WTC11 (cell line): Measurements from ENCODE around the gene GRM3. TPM values are rescaled to one million over a fixed set of nuclear protein-coding genes. Genes with fewer than 3 reads are reported as not detected.

ENCODE experiments used
- ATAC-seq: fragments of 200-7000 bp; cut with Tn5 transposase; 2 replicates; pipeline ENCODE4 v1.10.0; 2021; ENCODE audit warnings: mild to moderate bottlenecking, moderate library complexity
- CTCF ChIA-PET: fragments of 300-600 bp; sonication (Branson Sonifier 250); formaldehyde crosslinking; loops from one replicate; lab custom pipeline; 2021; ENCODE audit warnings: antibody characterized with exemption; lab: Charles Lee
- POLR2A ChIA-PET: fragments of 350-600 bp; sonication (Branson Sonifier 250); formaldehyde crosslinking; loops from one replicate; lab custom pipeline; 2021; ENCODE audit warnings: antibody characterized with exemption; lab: Charles Lee
- DNase-seq: peaks from one replicate; pipeline ENCODE4 v3.0.0; 2021; ENCODE audit warnings: low spot score
- H3K27ac Mint-ChIP-seq: 2 replicates; pipeline ENCODE4 v1.8.0; 2021; ENCODE audit warnings: mixed read lengths
- H3K27me3 Mint-ChIP-seq: 2 replicates; pipeline ENCODE4 v1.8.0; 2021; ENCODE audit warnings: low read depth, mild to moderate bottlenecking, moderate library complexity, mixed read lengths
- H3K36me3 Mint-ChIP-seq: 2 replicates; pipeline ENCODE4 v1.8.0; 2021; ENCODE audit warnings: mixed read lengths
- H3K4me1 Mint-ChIP-seq: 2 replicates; pipeline ENCODE4 v1.8.0; 2022; ENCODE audit warnings: mixed read lengths
- H3K4me3 Mint-ChIP-seq: 2 replicates; pipeline ENCODE4 v1.8.0; 2021; ENCODE audit warnings: mild to moderate bottlenecking, moderate library complexity, mixed read lengths
- H3K9me3 Mint-ChIP-seq: 2 replicates; pipeline ENCODE4 v1.8.0; 2021; ENCODE audit warnings: mixed read lengths
- AR ChIP-seq: fragments of 250-450 bp; sonication (Bioruptor Pico); IDR thresholded peaks from 2 replicates; pipeline ENCODE4 v1.9.0; 2021; ENCODE audit warnings: mild to moderate bottlenecking
- CBFB ChIP-seq: sonication (generic); formaldehyde crosslinking; IDR thresholded peaks from 2 replicates; pipeline ENCODE4 v1.8.1; 2022; ENCODE audit warnings: mild to moderate bottlenecking, low read depth, missing genetic modification reagents
- CDX4 ChIP-seq: fragments of 250-450 bp; sonication (Bioruptor Pico); IDR thresholded peaks from 2 replicates; pipeline ENCODE4 v1.9.0; 2021; ENCODE audit warnings: moderate library complexity, mild to moderate bottlenecking, inconsistent platforms, borderline replicate concordance
- E2F1 ChIP-seq: sonication (generic); formaldehyde crosslinking; IDR thresholded peaks from 2 replicates; pipeline ENCODE4 v1.8.0; 2022; ENCODE audit warnings: mild to moderate bottlenecking, missing genetic modification reagents
- FOXJ3 ChIP-seq: sonication (generic); formaldehyde crosslinking; IDR thresholded peaks from 2 replicates; pipeline ENCODE4 v1.9.0; 2021; ENCODE audit warnings: missing genetic modification reagents, mild to moderate bottlenecking, borderline replicate concordance
- FOXK1 ChIP-seq: sonication (generic); formaldehyde crosslinking; IDR thresholded peaks from 2 replicates; pipeline ENCODE4 v1.8.0; 2022; ENCODE audit warnings: mild to moderate bottlenecking, moderate library complexity, missing genetic modification reagents
- JUN ChIP-seq: sonication (generic); formaldehyde crosslinking; IDR thresholded peaks from 2 replicates; pipeline ENCODE4 v1.8.0; 2023; ENCODE audit warnings: mild to moderate bottlenecking, missing genetic modification reagents
- NFATC4 ChIP-seq: fragments of 250-450 bp; sonication (Bioruptor Pico); IDR thresholded peaks from 2 replicates; pipeline ENCODE4 v1.9.0; 2021; ENCODE audit warnings: mild to moderate bottlenecking
- NFE2L1 ChIP-seq: sonication (generic); formaldehyde crosslinking; IDR thresholded peaks from 2 replicates; pipeline ENCODE4 v1.8.1; 2023; ENCODE audit warnings: missing genetic modification reagents
- NR1H2 ChIP-seq: sonication (generic); formaldehyde crosslinking; IDR thresholded peaks from 2 replicates; pipeline ENCODE4 v1.9.0; 2021; ENCODE audit warnings: mild to moderate bottlenecking, moderate library complexity, missing genetic modification reagents
- PREB ChIP-seq: sonication (generic); formaldehyde crosslinking; IDR thresholded peaks from 2 replicates; pipeline ENCODE4 v1.8.1; 2022; ENCODE audit warnings: mild to moderate bottlenecking, missing genetic modification reagents, moderate library complexity, borderline replicate concordance
- SMAD4 ChIP-seq: sonication (generic); formaldehyde crosslinking; IDR thresholded peaks from 2 replicates; pipeline ENCODE4 v1.8.0; 2022; ENCODE audit warnings: mild to moderate bottlenecking, missing genetic modification reagents
- SP1 ChIP-seq: sonication (generic); formaldehyde crosslinking; conservative IDR thresholded peaks from 2 replicates; pipeline ENCODE4 v1.8.1; 2022; ENCODE audit warnings: missing genetic modification reagents
- TP53 ChIP-seq: sonication (generic); formaldehyde crosslinking; IDR thresholded peaks from 2 replicates; pipeline ENCODE4 v1.8.1; 2023; ENCODE audit warnings: mild to moderate bottlenecking, missing genetic modification reagents
- ZMAT4 ChIP-seq: fragments of 250-450 bp; sonication (Bioruptor Pico); IDR thresholded peaks from 2 replicates; pipeline ENCODE4 v1.9.0; 2021; ENCODE audit warnings: mild to moderate bottlenecking
- ZNF138 ChIP-seq: sonication (generic); formaldehyde crosslinking; conservative IDR thresholded peaks from 2 replicates; pipeline ENCODE4 v1.8.1; 2022; ENCODE audit warnings: mild to moderate bottlenecking, moderate library complexity, missing genetic modification reagents
- ZNF263 ChIP-seq: sonication (generic); formaldehyde crosslinking; IDR thresholded peaks from 2 replicates; pipeline ENCODE4 v1.8.1; 2022; ENCODE audit warnings: low read depth, mild to moderate bottlenecking, moderate library complexity, missing genetic modification reagents
- total RNA-seq: library from RNA; stranded (reverse); gene quantifications from 3 replicates; pipeline ENCODE4 v1.2.3, GENCODE V29; 2021
- TF ChIP-seq, protein P1 (sequence below): sonication (generic); formaldehyde crosslinking; IDR thresholded peaks from 2 replicates; pipeline ENCODE4 v1.8.1; 2023; ENCODE audit warnings: mild to moderate bottlenecking, missing genetic modification reagents, moderate library complexity
- TF ChIP-seq, protein P2 (sequence below): sonication (generic); formaldehyde crosslinking; IDR thresholded peaks from 2 replicates; pipeline ENCODE4 v1.8.0; 2023; ENCODE audit warnings: missing genetic modification reagents

The GRM3 gene
- total RNA-seq, 1 experiment from 2014 or later, result 0.94 TPM

- no peak for TF ChIP-seq JUN
- no peak for TF ChIP-seq E2F1 (CRISPR knock-in tag)
- no peak for TF ChIP-seq CBFB
- no peak for TF ChIP-seq ZMAT4 (CRISPR knock-in tag)
- no peak for TF ChIP-seq FOXK1 (CRISPR knock-in tag)
- TF ChIP-seq NFATC4 (CRISPR knock-in tag), result no peak
- TF ChIP-seq PREB (CRISPR knock-in tag), result no peak
- TF ChIP-seq ZNF138 (CRISPR knock-in tag), result no peak
- TF ChIP-seq, protein P1, sequence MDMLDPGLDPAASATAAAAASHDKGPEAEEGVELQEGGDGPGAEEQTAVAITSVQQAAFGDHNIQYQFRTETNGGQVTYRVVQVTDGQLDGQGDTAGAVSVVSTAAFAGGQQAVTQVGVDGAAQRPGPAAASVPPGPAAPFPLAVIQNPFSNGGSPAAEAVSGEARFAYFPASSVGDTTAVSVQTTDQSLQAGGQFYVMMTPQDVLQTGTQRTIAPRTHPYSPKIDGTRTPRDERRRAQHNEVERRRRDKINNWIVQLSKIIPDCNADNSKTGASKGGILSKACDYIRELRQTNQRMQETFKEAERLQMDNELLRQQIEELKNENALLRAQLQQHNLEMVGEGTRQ (CRISPR knock-in tag), result no peak
- TF ChIP-seq ZNF263 (CRISPR knock-in tag), result no peak
- no peak for TF ChIP-seq NFE2L1 (CRISPR knock-in tag)
- no peak for TF ChIP-seq FOXJ3 (CRISPR knock-in tag)
- no peak for TF ChIP-seq AR (CRISPR knock-in tag)
- no peak for TF ChIP-seq CDX4 (CRISPR knock-in tag)
- TF ChIP-seq SP1 (CRISPR knock-in tag), result no peak
- TF ChIP-seq SMAD4 (CRISPR knock-in tag), result no peak
- TF ChIP-seq, protein P2, sequence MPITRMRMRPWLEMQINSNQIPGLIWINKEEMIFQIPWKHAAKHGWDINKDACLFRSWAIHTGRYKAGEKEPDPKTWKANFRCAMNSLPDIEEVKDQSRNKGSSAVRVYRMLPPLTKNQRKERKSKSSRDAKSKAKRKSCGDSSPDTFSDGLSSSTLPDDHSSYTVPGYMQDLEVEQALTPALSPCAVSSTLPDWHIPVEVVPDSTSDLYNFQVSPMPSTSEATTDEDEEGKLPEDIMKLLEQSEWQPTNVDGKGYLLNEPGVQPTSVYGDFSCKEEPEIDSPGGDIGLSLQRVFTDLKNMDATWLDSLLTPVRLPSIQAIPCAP (CRISPR knock-in tag), result no peak
- no peak for TF ChIP-seq NR1H2
- no peak for TF ChIP-seq TP53 (CRISPR knock-in tag)
- TF ChIP-seq, all 79 proteins: peak for 0
- no peak overlapping the region for H3K27ac Mint-ChIP-seq
- no peaks in the 10 kb centered on the region for H3K36me3 Mint-ChIP-seq
- ATAC-seq (no peak), DNase-seq (no peak)
- H3K4me3 Mint-ChIP-seq, result no peak overlapping the region
- ChIA-PET POLR2A (no interaction called here), CTCF (no interaction called here)
- H3K27me3 Mint-ChIP-seq, result no peaks in the 10 kb centered on the region
- peaks cover 46% of the 10 kb centered on the region for H3K4me1 Mint-ChIP-seq
- no peaks in the 10 kb centered on the region for H3K9me3 Mint-ChIP-seq
Measured at GRCh38 chr7:86749741-86750665, 106.3 kb downstream of the GRM3 start.
